ENCODE measurements around the gene TRA2B.

The TRA2B gene

GRCh38 chr3:185867650-185868049 lies 70.2 kb downstream of the TRA2B start:
- no peak for DNase-seq (ENCODE audit: low read depth)

DNA sequence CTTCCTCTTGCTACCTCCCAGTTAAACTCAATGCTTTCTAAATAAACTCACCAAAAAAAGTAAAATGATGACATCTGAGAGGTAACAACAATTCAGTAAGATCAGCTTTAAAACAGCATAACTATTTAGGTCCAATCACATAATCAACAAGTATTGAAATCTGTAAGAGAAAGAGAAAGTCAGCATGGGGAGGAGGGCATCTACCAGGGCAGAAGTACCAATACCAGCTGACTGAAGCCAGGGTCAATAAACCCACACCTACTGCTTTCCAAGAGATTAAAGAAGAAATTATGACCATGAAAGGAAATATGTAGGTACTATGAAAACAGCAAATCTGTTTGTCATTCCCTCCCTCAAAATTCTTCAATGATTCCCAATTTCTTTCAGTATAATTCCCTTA lies 70.8 kb downstream of the TRA2B start:
- DNase-seq (ENCODE audit: low read depth), result no peak

DNA sequence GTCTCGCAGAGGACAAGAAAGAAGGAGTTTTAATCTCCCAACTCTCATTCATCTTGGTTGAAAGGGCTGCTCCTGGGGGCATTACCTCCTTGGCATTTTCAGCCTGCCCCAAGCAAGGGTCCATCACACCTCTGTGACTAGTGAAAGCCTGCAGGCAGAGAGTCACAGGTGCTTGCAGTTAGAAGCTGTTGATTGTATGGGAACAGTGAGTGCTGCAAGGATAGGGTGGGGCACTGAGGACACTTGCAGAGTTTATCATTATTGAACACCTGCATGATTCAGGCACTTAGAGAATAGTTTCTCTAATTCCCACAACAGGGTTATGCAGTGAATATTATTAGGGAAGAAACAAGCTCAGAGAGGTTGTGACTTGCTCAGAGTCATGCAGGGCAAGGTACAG lies 71.3 kb downstream of the TRA2B start:
- no peak for DNase-seq (ENCODE audit: low read depth)
